ENCODE results near the gene BAZ1B.

DNA sequence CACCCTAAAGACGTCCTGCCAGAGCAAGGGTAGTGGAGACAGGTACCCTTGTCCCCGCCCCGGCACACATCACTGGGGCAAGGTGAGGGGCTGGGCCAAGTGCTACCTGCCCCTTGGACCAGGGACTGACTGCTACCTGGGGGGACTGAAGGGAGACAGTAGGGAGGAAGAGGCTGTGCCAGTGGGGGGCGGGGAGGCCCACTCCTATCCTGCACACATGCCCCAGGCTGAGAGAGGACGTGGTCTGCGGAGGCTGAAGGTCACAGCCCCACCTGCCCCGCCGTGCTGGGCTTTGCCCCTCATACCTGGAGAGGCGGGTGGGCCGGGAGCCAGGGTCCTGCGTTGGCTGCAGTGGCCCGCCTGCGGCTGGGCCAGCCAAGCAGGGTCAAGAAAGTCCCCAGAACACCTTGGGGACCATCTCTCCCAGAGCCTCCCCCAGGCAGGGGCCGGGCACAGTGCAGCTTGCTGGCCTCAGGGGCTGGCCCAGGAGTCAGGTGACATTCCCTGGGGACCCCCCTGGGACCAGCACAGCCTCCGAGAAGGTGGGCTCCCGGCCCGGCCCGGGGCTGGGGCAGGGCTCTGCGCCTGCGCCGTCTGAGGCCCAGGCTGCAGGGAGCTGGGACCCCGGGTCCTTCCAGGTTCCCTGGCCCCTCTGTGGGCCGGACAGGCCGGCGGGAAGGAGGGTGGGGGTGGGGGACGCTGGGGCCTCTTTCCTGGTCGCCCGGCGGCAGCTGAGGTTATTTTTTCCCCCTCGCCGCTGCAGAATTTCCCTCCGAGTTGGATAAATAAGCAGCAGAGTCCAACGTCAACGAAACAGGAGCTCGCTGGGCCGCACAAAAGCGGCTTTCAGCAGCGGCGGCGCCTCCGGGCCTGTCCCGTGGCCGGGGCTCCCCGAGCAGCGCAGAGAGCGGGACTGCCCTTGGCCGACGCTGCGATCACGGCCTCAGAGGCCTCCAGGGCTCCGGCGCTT lies 98.3 kb downstream of the BAZ1B start:
- TF ChIP-seq CTCF (IDR thresholded peaks at IDR 0.05) = no peak
- TF ChIP-seq POLR2A (IDR thresholded peaks at IDR 0.05; ENCODE audit: low read depth) = no peak
- TF ChIP-seq POLR2AphosphoS5 (IDR thresholded peaks at IDR 0.05) = no peak
- no peak for TF ChIP-seq EP300 (IDR thresholded peaks at IDR 0.05)

Data from esophagus muscularis mucosa (tissue), 4 donors.